GM13976 (cell line): ENCODE results near the gene JUN.

Source experiments
- DNase-seq: peaks from one replicate; pipeline ENCODE4 v3.0.0; 2012; ENCODE audit warnings: low spot score
- in situ Hi-C: fragments of 300-500 bp; cut with MboI; formaldehyde crosslinking; loops from one replicate; pipeline ENCODE4 v1.12.0; 2022; ENCODE audit warnings: low sequenced_read_pairs, mixed read lengths, inconsistent platforms; ENCODE audit not compliant: unreplicated experiment
- TF ChIP-seq, protein P1 (sequence below): IDR thresholded peaks from 2 replicates; pipeline ENCODE4 v1.5.1; 2012; ENCODE audit warnings: borderline replicate concordance, mild to moderate bottlenecking; ENCODE audit not compliant: insufficient read depth; ENCODE audit errors: extremely low read depth, missing control alignments, control extremely low read depth

Gene JUN

DNA sequence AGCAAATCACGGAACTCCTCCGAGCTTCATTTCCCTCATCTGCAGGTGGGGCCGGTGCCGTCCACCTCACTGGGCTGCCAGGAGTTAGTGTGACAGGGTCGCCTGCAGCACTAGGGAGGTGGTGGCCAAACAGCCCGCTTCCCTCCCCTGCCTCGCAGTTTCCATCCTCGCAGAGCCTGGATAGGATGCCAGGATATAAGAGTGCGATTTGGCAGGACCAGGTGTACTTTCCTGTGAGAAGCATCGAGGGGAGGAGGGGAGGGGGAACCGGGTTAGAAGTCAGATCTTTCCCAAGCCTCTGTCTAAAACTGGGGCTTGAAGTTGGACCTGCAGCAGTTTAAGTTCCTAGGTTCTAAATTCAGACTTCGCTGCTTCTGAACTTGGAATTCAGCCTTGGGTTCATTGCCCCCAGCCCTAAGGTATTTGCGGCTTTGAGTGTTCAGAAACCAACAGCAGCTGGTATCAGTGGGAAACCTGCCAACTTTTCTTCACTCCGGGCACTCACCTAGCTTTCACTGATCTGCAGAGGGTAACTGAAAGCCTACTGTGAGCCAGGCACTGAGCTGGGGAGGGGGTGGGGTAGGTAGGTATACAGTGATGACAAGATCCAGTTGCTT, 1.7 kb upstream of the JUN start:
- in situ Hi-C loops = loop anchor here (25.0 kb wide), 1 partner anchor 502 kb away; the partner anchor contains the start of gene FGGY
- DNase-seq = no peak

DNA sequence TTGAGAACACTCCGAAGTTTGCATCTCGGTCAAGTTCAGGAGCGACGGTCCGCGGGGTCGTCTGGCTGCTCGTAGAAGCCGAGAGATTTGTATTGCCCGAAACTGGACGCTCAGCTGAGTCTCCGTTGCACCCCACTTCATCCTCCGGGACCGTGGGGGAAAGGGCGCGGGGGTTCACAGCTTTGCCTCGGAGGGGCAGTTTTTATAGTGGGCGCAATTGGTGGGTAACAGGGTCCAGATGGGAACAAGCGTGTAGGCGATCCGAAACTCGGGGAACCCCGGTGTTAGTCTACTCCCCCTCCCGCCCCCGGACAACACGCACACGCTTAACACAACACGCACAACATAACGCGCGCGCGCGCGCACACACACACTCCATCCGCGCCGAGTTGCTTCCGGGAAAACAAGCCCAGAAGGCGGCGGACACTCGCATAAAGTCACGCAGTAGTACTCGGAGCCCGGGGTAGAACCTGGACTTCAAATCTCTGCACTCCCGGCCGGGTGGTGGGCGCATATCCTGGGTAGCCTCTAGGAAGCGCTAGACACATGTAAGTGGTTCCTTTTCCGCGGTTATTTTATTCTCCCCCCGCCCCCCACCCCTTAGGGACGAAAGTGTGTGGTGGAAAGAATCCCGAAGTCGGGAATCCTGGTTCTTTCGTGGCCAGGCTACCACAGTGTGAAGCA, 1.1 kb upstream of the JUN start:
- in situ Hi-C loops = loop anchor here (25.0 kb wide), 1 partner anchor 502 kb away; the partner anchor contains the start of gene FGGY
- TF ChIP-seq, protein P1, sequence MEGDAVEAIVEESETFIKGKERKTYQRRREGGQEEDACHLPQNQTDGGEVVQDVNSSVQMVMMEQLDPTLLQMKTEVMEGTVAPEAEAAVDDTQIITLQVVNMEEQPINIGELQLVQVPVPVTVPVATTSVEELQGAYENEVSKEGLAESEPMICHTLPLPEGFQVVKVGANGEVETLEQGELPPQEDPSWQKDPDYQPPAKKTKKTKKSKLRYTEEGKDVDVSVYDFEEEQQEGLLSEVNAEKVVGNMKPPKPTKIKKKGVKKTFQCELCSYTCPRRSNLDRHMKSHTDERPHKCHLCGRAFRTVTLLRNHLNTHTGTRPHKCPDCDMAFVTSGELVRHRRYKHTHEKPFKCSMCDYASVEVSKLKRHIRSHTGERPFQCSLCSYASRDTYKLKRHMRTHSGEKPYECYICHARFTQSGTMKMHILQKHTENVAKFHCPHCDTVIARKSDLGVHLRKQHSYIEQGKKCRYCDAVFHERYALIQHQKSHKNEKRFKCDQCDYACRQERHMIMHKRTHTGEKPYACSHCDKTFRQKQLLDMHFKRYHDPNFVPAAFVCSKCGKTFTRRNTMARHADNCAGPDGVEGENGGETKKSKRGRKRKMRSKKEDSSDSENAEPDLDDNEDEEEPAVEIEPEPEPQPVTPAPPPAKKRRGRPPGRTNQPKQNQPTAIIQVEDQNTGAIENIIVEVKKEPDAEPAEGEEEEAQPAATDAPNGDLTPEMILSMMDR = peak; percentile 56
- DNase-seq = peak; percentile 61

More for the DNA sequence above, 1.7 kb upstream of the JUN start:
- TF ChIP-seq, protein P1 = no peak

DNA sequence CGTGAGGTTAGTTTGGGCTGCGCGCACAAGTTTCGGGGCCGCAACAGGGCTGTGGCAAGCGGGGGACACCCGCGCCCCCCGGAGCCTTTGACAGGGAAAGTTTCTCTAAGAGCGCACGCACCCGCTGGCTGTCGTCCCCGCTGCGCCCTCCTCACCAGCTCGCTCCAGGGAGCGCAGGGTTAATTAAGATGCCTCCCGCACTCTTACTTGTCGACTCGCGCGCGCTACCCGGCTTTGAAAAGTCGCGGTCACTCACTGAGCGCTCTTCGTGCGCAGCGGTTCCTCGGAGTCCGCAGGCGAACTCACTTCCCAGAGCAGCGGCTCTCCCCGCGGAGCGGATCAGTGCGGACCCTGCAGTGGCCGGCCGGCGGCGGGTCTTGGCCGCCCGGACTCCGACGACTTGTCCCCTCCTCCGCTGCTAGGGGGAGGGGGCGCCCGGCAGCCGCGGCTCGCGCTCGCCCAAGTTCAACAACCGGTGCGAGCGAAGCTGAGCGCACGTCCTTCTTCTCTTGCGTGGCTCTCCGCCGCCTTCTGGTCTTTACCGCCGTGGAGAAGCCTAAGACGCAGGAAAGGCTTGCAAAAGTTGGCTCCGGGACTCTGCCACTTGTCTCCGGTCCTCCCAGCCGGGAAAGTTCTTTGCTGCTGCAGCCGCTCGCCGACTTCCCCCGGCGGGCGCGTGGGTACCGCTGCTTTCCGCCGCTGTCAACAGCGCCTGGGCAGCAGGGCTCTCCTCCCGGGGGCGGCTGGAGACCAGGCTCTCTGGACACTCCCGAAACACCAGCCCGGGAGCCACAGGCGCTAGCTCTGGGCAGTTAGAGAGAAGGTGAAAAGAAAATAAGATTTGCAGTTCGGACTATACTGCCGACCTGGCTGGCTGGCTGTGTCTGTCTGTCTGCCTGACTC, 506 bp downstream of the JUN start:
- TF ChIP-seq, protein P1 = no peak
- peak; percentile 43 for DNase-seq
- in situ Hi-C loops = loop anchor here (25.0 kb wide), 1 partner anchor 504 kb away; the partner anchor contains the start of gene FGGY

DNA sequence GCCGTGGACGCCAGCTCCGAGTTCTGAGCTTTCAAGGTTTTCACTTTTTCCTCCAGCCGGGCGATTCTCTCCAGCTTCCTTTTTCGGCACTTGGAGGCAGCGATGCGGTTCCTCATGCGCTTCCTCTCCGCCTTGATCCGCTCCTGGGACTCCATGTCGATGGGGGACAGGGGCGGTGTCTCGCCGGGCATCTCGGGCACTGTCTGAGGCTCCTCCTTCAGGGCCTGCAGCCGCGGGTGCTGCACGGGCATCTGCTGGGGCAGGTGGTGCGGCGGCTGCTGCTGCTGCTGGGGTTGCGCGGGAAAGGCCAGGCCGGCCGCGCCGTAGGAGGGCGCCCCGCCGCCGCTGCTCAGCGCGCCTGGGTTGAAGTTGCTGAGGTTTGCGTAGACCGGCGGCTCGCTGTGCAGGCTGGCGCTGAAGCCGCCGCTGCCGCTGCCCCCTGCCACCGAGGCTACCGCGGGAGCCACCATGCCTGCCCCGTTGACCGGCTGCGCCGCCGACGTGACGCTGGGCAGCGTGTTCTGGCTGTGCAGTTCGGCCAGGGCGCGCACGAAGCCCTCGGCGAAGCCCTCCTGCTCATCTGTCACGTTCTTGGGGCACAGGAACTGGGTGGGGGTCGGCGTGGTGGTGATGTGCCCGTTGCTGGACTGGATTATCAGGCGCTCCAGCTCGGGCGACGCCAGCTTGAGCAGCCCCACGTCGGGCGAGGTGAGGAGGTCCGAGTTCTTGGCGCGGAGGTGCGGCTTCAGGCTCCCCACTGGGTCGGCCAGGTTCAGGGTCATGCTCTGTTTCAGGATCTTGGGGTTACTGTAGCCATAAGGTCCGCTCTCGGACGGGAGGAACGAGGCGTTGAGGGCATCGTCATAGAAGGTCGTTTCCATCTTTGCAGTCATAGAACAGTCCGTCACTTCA, 1.4 kb downstream of the JUN start:
- TF ChIP-seq, protein P1 = peak; percentile 58
- in situ Hi-C loops = loop anchor here (25.0 kb wide), 1 partner anchor 505 kb away; the partner anchor contains the start of gene FGGY
- peak; percentile 76 for DNase-seq

DNA sequence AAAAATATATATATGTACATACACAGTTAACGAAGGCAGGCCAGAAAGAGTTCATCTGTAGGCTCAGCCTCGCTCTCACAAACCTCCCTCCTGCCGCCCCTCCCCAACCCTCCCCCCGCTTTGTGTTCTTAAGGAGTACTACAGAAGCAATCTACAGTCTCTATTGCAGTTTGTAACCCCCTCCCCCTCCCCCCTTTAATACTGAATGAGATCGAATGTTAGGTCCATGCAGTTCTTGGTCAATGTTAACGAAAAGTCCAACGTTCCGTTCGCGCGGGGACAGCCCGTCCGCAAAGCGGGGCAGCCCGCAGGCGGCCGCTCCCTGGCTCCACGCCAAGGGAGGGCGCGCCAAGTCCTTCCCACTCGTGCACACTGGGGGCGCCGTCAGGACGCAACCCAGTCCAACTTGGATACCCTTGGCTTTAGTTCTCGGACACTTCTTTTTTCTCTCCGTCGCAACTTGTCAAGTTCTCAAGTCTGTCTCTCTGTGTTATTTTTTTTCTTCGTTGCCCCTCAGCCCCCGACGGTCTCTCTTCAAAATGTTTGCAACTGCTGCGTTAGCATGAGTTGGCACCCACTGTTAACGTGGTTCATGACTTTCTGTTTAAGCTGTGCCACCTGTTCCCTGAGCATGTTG, 2.2 kb downstream of the JUN start:
- peak; percentile 57 for DNase-seq
- in situ Hi-C loops = loop anchor here (25.0 kb wide), 1 partner anchor 506 kb away; the partner anchor contains the start of gene FGGY
- TF ChIP-seq, protein P1 = peak; percentile 50
